Measurements from ENCODE around the gene TMC7.

TMC7 gene

DNA sequence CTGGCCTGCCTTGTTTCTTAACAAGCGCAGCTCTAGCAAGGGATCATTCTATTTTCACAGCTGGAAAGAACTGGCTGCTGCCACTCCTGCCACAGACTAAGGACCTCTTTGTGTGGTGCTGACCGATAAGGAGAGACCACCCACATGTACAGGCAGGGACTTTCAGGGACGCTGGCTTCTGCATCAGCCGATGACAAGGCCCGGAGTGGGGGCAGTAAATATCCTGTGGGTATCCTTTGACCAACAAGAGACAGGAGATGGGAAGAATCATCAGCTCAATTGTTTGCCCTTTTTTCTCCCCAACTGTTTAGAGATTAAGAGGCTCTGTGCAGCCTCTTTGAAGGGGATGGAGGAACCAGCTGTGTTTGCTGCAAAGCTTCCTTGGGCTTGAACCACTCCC lies 120.9 kb downstream of the TMC7 start:
- H3K4me3 ChIP-seq (ENCODE audit: insufficient read length, low read depth), result no peak overlapping the region
- peaks cover 4% of the 10 kb centered on the region; the same call in 1 of the 2 replicates for H3K9me3 ChIP-seq (ENCODE audit: insufficient read depth, low read length)
- DNase-seq (ENCODE audit: low read depth, low spot score), result no peak
- TF ChIP-seq SUZ12 (IDR thresholded peaks at IDR 0.05; ENCODE audit: extremely low read depth, insufficient read depth, insufficient read length) (no peak), YY1 (IDR thresholded peaks at IDR 0.05; ENCODE audit: insufficient read depth, insufficient read length) (no peak), ZNF274 (IDR thresholded peaks at IDR 0.05; ENCODE audit: low read depth, low read length) (no peak)
- peaks cover 11% of the 10 kb centered on the region for H3K4me1 ChIP-seq (ENCODE audit: insufficient read depth, insufficient read length)
- H3K36me3 ChIP-seq (ENCODE audit: insufficient read depth, insufficient read length, low read length), result no peaks in the 10 kb centered on the region
- no peak overlapping the region for H3K9ac ChIP-seq (ENCODE audit: insufficient read length, low read depth)
- H3K27me3 ChIP-seq (ENCODE audit: insufficient read depth, insufficient read length), result no peaks in the 10 kb centered on the region

GRCh38 chr16:19105131-19105530 lies 121.4 kb downstream of the TMC7 start:
- no peak for TF ChIP-seq SUZ12 (IDR thresholded peaks at IDR 0.05; ENCODE audit: extremely low read depth, insufficient read depth, insufficient read length)
- no peak for TF ChIP-seq YY1 (IDR thresholded peaks at IDR 0.05; ENCODE audit: insufficient read depth, insufficient read length)
- TF ChIP-seq ZNF274 (IDR thresholded peaks at IDR 0.05; ENCODE audit: low read depth, low read length), result no peak

GRCh38 chr16:19105891-19106624 lies 122.3 kb downstream of the TMC7 start:
- H3K9me3 ChIP-seq (ENCODE audit: insufficient read depth, low read length), result no peaks in the 10 kb centered on the region
- H3K9ac ChIP-seq (ENCODE audit: insufficient read length, low read depth), result no peak overlapping the region
- H3K4me1 ChIP-seq (ENCODE audit: insufficient read depth, insufficient read length), result peaks cover 11% of the 10 kb centered on the region
- H3K36me3 ChIP-seq (ENCODE audit: insufficient read depth, insufficient read length, low read length), result no peaks in the 10 kb centered on the region
- TF ChIP-seq SUZ12 (IDR thresholded peaks at IDR 0.05; ENCODE audit: extremely low read depth, insufficient read depth, insufficient read length), result no peak
- no peak for TF ChIP-seq YY1 (IDR thresholded peaks at IDR 0.05; ENCODE audit: insufficient read depth, insufficient read length)
- TF ChIP-seq ZNF274 (IDR thresholded peaks at IDR 0.05; ENCODE audit: low read depth, low read length), result no peak
- H3K27me3 ChIP-seq (ENCODE audit: insufficient read depth, insufficient read length), result no peaks in the 10 kb centered on the region
- H3K4me3 ChIP-seq (ENCODE audit: insufficient read length, low read depth), result no peak overlapping the region
- DNase-seq (ENCODE audit: low read depth, low spot score), result no peak

More at GRCh38 chr16:19105131-19105530, 121.4 kb downstream of the TMC7 start:
- Histone ChIP-seq H3K9ac (ENCODE audit: insufficient read length, low read depth) (no peak overlapping the region), H3K4me1 (ENCODE audit: insufficient read depth, insufficient read length) (peaks cover 11% of the 10 kb centered on the region), H3K27me3 (ENCODE audit: insufficient read depth, insufficient read length) (no peaks in the 10 kb centered on the region), H3K36me3 (ENCODE audit: insufficient read depth, insufficient read length, low read length) (no peaks in the 10 kb centered on the region), H3K4me3 (ENCODE audit: insufficient read length, low read depth) (no peak overlapping the region), H3K9me3 (ENCODE audit: insufficient read depth, low read length) (peaks cover 1% of the 10 kb centered on the region; the same call in 1 of the 2 replicates)
- DNase-seq (ENCODE audit: low read depth, low spot score), result no peak

DNA sequence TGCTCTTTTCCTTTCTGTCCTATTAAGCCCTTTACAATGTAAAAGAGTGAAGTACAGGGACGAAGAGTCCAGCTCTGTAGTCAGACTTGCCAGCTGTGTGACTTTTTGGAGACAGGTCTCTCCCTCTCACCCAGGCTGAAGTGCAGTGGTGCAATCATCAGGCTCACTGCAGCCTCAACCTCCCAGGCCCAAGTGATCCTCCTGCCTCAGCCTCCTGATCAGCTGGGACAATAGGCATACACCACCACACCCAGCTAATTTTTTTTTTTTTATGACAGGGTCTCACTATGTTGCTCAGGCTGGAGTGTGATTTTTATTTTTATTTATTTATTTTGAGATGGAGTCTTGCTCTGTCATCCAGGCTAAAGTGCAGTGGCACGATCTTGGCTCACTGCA lies 122.9 kb downstream of the TMC7 start:
- H3K4me3 ChIP-seq (ENCODE audit: insufficient read length, low read depth), result no peak overlapping the region
- no peaks in the 10 kb centered on the region for H3K27me3 ChIP-seq (ENCODE audit: insufficient read depth, insufficient read length)
- TF ChIP-seq SUZ12 (IDR thresholded peaks at IDR 0.05; ENCODE audit: extremely low read depth, insufficient read depth, insufficient read length) (no peak), YY1 (IDR thresholded peaks at IDR 0.05; ENCODE audit: insufficient read depth, insufficient read length) (no peak), ZNF274 (IDR thresholded peaks at IDR 0.05; ENCODE audit: low read depth, low read length) (no peak)
- H3K36me3 ChIP-seq (ENCODE audit: insufficient read depth, insufficient read length, low read length), result no peaks in the 10 kb centered on the region
- peaks cover 11% of the 10 kb centered on the region for H3K4me1 ChIP-seq (ENCODE audit: insufficient read depth, insufficient read length)
- no peak overlapping the region for H3K9ac ChIP-seq (ENCODE audit: insufficient read length, low read depth)
- H3K9me3 ChIP-seq (ENCODE audit: insufficient read depth, low read length), result no peaks in the 10 kb centered on the region
- DNase-seq (ENCODE audit: low read depth, low spot score), result no peak

- Histone ChIP-seq H3K36me3 (ENCODE audit: insufficient read depth, insufficient read length, low read length) (no peaks in the 10 kb centered on the region), H3K9ac (ENCODE audit: insufficient read length, low read depth) (no peak overlapping the region), H3K4me3 (ENCODE audit: insufficient read length, low read depth) (no peak overlapping the region), H3K27me3 (ENCODE audit: insufficient read depth, insufficient read length) (no peaks in the 10 kb centered on the region), H3K4me1 (ENCODE audit: insufficient read depth, insufficient read length) (peaks cover 14% of the 10 kb centered on the region), H3K9me3 (ENCODE audit: insufficient read depth, low read length) (no peaks in the 10 kb centered on the region)
- DNase-seq (ENCODE audit: low read depth, low spot score), result no peak
- TF ChIP-seq YY1 (IDR thresholded peaks at IDR 0.05; ENCODE audit: insufficient read depth, insufficient read length), result no peak
These were observed 124.9 kb downstream of the TMC7 start for GRCh38 chr16:19108409-19109287.

DNA sequence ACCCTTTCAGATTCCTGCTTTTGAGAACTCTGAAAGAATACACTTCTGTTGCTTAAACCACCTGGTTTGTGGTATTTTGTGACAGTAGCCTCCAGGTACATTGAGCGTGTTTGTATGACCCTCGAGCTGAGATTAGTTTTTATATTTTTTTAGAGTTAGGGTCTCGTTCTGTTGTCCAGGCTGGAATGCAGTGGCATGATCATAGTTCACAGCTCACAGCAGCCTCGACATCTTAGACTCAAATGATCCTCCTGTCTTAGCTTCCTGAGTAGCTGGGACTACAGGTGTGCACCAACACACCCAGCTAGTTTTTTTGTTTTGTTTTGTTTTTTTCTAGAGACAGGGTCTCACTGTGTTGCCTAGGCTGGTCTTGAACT lies 125.5 kb downstream of the TMC7 start:
- Histone ChIP-seq H3K36me3 (ENCODE audit: insufficient read depth, insufficient read length, low read length) (no peaks in the 10 kb centered on the region), H3K4me1 (ENCODE audit: insufficient read depth, insufficient read length) (peaks cover 14% of the 10 kb centered on the region), H3K4me3 (ENCODE audit: insufficient read length, low read depth) (no peak overlapping the region), H3K9ac (ENCODE audit: insufficient read length, low read depth) (no peak overlapping the region), H3K27me3 (ENCODE audit: insufficient read depth, insufficient read length) (no peaks in the 10 kb centered on the region), H3K9me3 (ENCODE audit: insufficient read depth, low read length) (no peaks in the 10 kb centered on the region)
- TF ChIP-seq SUZ12 (IDR thresholded peaks at IDR 0.05; ENCODE audit: extremely low read depth, insufficient read depth, insufficient read length) (no peak), ZNF274 (IDR thresholded peaks at IDR 0.05; ENCODE audit: low read depth, low read length) (no peak), YY1 (IDR thresholded peaks at IDR 0.05; ENCODE audit: insufficient read depth, insufficient read length) (no peak)
- DNase-seq (ENCODE audit: low read depth, low spot score), result no peak
